GM12878 (cell line): ENCODE data around the gene CDK16. TPM values are rescaled to one million over a fixed set of nuclear protein-coding genes. Genes with fewer than 3 reads are reported as not detected.

Experiments used
- ATAC-seq: fragments of 200-7000 bp; cut with Tn5 transposase; 3 replicates; pipeline ENCODE4 v1.9.1; 2020; ENCODE audit warnings: mild to moderate bottlenecking, moderate library complexity
- Bru-seq: library from RNA; stranded (reverse); fragments of 400-500 nt; gene quantifications from one replicate; lab custom pipeline; 2021; lab: Mats Ljungman, UMichigan
- BruChase-seq, 2 experiments: library from RNA; stranded (reverse); fragments of 400-500 nt; gene quantifications; one replicate each; lab custom pipeline; 2021; lab: Mats Ljungman, UMichigan
- BruUV-seq: library from RNA; stranded (reverse); fragments of 400-500 nt; replicated peaks from 2 replicates; lab custom pipeline; 2021; lab: Mats Ljungman, UMichigan
- CTCF ChIA-PET: fragments of 300-600 bp; sonication (Branson Sonifier 250); formaldehyde crosslinking; extraction: SDS; loops from one replicate; lab custom pipeline; 2021; ENCODE audit warnings: inconsistent platforms; lab: Yijun Ruan, JAX
- POLR2A ChIA-PET: fragments of 350-600 bp; formaldehyde crosslinking; extraction: SDS; loops from one replicate; lab custom pipeline; 2021; ENCODE audit warnings: inconsistent platforms; lab: Charles Lee
- RAD21 ChIA-PET: fragments of 300-600 bp; sonication (Branson Sonifier 250); formaldehyde crosslinking; loops from one replicate; lab custom pipeline; 2023; ENCODE audit warnings: antibody characterized with exemption; ENCODE audit not compliant: unreplicated experiment; lab: Charles Lee
- SMC1A ChIA-PET: fragments of 300-600 bp; sonication (Branson Sonifier 250); formaldehyde crosslinking; loops from one replicate; lab custom pipeline; 2023; ENCODE audit not compliant: unreplicated experiment, uncharacterized antibody; lab: Charles Lee
- DNase-seq: peaks from one replicate; pipeline ENCODE4 v3.0.0-alpha.2; 2011; ENCODE audit warnings: low read depth, low spot score
- FAIRE-seq: peaks from 3 replicates; lab custom pipeline; 2011; peaks lifted over from hg19 to GRCh38; lab: Jason Lieb, UNC
- H2AFZ ChIP-seq: 2 replicates; pipeline ENCODE4 v1.6.0; 2011; ENCODE audit warnings: low read depth, low read length, control low read depth; ENCODE audit not compliant: control insufficient read depth
- H3K27ac ChIP-seq: 2 replicates; pipeline ENCODE4 v1.5.1; 2011; ENCODE audit warnings: control low read depth; ENCODE audit not compliant: control insufficient read depth, insufficient read depth
- H3K27me3 ChIP-seq, 2 experiments: replicated peaks in 1 of 2; 2 replicates each; pipeline versions ENCODE4 v1.6.0 to v1.6.1; 2011; ENCODE audit warnings: low read length in 1 of 2; ENCODE audit not compliant: control insufficient read depth in 2 of 2, insufficient read depth in 2 of 2
- H3K36me3 ChIP-seq, 2 experiments: 2 replicates each; pipeline ENCODE4 v1.5.1; 2011; ENCODE audit warnings: low read length in 1 of 2; ENCODE audit not compliant: control insufficient read depth in 2 of 2, insufficient read depth in 2 of 2
- H3K4me1 ChIP-seq: 2 replicates; pipeline ENCODE4 v1.6.1; 2011; ENCODE audit warnings: mild to moderate bottlenecking, low read length, moderate library complexity, mixed read lengths; ENCODE audit not compliant: control insufficient read depth, insufficient read depth
- H3K4me2 ChIP-seq: 2 replicates; pipeline ENCODE4 v1.6.0; 2011; ENCODE audit warnings: control low read depth; ENCODE audit not compliant: control insufficient read depth, insufficient read depth
- H3K4me3 ChIP-seq: fragments of 200-600 bp; sonication (generic); 2 replicates; pipeline ENCODE4 v1.5.1; 2016
- H3K79me2 ChIP-seq: 2 replicates; pipeline ENCODE4 v1.6.0; 2011; ENCODE audit warnings: low read length; ENCODE audit not compliant: control insufficient read depth, insufficient read depth
- H3K9ac ChIP-seq: 2 replicates; pipeline ENCODE4 v1.8.0; 2011; ENCODE audit warnings: low read length, control low read depth, mixed read lengths; ENCODE audit not compliant: control insufficient read depth, insufficient read depth
- H3K9me3 ChIP-seq: replicated peaks from 3 replicates; pipeline ENCODE4 v1.5.1; 2011; ENCODE audit warnings: mild to moderate bottlenecking, low read length; ENCODE audit not compliant: control insufficient read depth, insufficient read depth
- H4K20me1 ChIP-seq: 2 replicates; pipeline ENCODE4 v1.6.0; 2011; ENCODE audit not compliant: control insufficient read depth, insufficient read depth
- ESRRA ChIP-seq: IDR thresholded peaks from 2 replicates; pipeline ENCODE4 v1.6.1; 2012; ENCODE audit warnings: mild to moderate bottlenecking, low read length, improper control_type of control experiment
- FOXK2 ChIP-seq: fragments of 450-650 bp; IDR thresholded peaks from 2 replicates; pipeline ENCODE4 v1.6.1; 2017; ENCODE audit warnings: mild to moderate bottlenecking, moderate library complexity
- MEF2B ChIP-seq: fragments of 450-650 bp; IDR thresholded peaks from 2 replicates; pipeline ENCODE4 v1.6.1; 2018; ENCODE audit warnings: mild to moderate bottlenecking, moderate library complexity; ENCODE audit not compliant: partially characterized antibody, poor library complexity, severe bottlenecking
- PML ChIP-seq: IDR thresholded peaks from 2 replicates; pipeline ENCODE4 v1.6.1; 2012; ENCODE audit warnings: low read length, inconsistent platforms
- RAD21 ChIP-seq: IDR thresholded peaks from 2 replicates; pipeline ENCODE4 v1.6.1; 2011; ENCODE audit warnings: mild to moderate bottlenecking, low read depth, low read length, moderate library complexity; ENCODE audit not compliant: insufficient read depth
- RELA ChIP-seq: fragments of 450-650 bp; IDR thresholded peaks from 2 replicates; pipeline ENCODE4 v1.8.0; 2014; ENCODE audit warnings: borderline replicate concordance; ENCODE audit not compliant: partially characterized antibody
- STAT3 ChIP-seq: IDR thresholded peaks from 2 replicates; pipeline ENCODE4 v1.6.1; 2011; ENCODE audit warnings: low read depth, low read length, improper control_type of control experiment
- ZBTB40 ChIP-seq: fragments of 450-650 bp; IDR thresholded peaks from 2 replicates; pipeline ENCODE4 v1.6.1; 2016; ENCODE audit warnings: mild to moderate bottlenecking, moderate library complexity, borderline replicate concordance
- ZNF687 ChIP-seq: fragments of 450-650 bp; IDR thresholded peaks from 2 replicates; pipeline ENCODE4 v1.6.1; 2017; ENCODE audit warnings: mild to moderate bottlenecking, moderate library complexity
- WGBS: methylation state at CpG from one replicate; pipeline ENCODE4 v1.1.6; 2016; ENCODE audit warnings: low lambda C conversion rate; ENCODE audit not compliant: insufficient replicate concordance, insufficient coverage; ENCODE audit errors: missing lambda C conversion rate; 5-methylcytosine and 5-hydroxymethylcytosine counted together
- in situ Hi-C: fragments of 300-500 bp; cut with MboI; formaldehyde crosslinking; loops from 9 replicates; pipeline ENCODE4 v1.14.3; 2018; ENCODE audit warnings: mixed read lengths
- intact Hi-C: fragments of 100-400 bp; cut with micrococcal nuclease; formaldehyde crosslinking; loops from one replicate; pipeline ENCODE4 v1.14.2; 2022; ENCODE audit not compliant: unreplicated experiment
- long read RNA-seq, 2 experiments: library from polyadenylated mRNA; unstranded; transcript quantifications; one replicate each; pipeline ENCODE4 v2.0.0, GENCODE V29; 2019 to 2020
- polyA minus RNA-seq, 3 experiments: library from RNA; depleted of rRNA, polyadenylated mRNA; stranded (reverse); fragments of >200 nt; gene quantifications; 2 replicates each; pipeline ENCODE4 v1.2.3, GENCODE V29; 2011
- polyA plus RNA-seq, 11 experiments: library from polyadenylated mRNA; depleted of rRNA in 4 of 11; unstranded in 6 of 11; stranded (reverse) in 5 of 11; fragments of >200 nt; fragmentation: Nextera tagmentation in 4 of 11; fragmentation: Illumina TruSeq in 1 of 11; extraction: Ambion mirVana in 4 of 11; extraction: Trizol in 1 of 11; gene quantifications; 1 replicate in 1 of 11; 2 replicates in 10 of 11; pipeline versions ENCODE4 v1.2.1 to v1.2.3, GENCODE V29; 2011 to 2016; ENCODE audit warnings: inconsistent platforms in 2 of 11, missing spikeins in 2 of 11, low read depth in 1 of 11
- total RNA-seq, 4 experiments: library from RNA; depleted of rRNA in 3 of 4; stranded (reverse); fragments of >200 nt in 3 of 4; fragmentation: Illumina TruSeq in 1 of 4; extraction: Trizol in 1 of 4; gene quantifications; 2 replicates each; pipeline versions ENCODE4 v1.2.1 to v1.2.3, GENCODE V29; 2013 to 2021

CDK16 gene
- total RNA-seq (2013; cell fraction: nucleolus; rRNA removed), result 48.3 and 52.2 TPM in 2 replicates
- total RNA-seq (2014; rRNA removed), result 45.6 and 45.7 TPM in 2 replicates
- total RNA-seq (2014; rRNA removed; fragmentation: Illumina TruSeq; extraction: Trizol), result 32.0 and 32.1 TPM in 2 replicates
- 63.5 and 64.5 TPM in 2 replicates for total RNA-seq (2021)
- 42.8 TPM for polyA plus RNA-seq (2011; ENCODE audit: low read depth)
- polyA plus RNA-seq (2011; rRNA removed), result 36.5 and 75.1 TPM in 2 replicates
- polyA plus RNA-seq (2011; cell fraction: cytosol; rRNA removed), result 92.7 and 112 TPM in 2 replicates
- 278 and 292 TPM in 2 replicates for polyA plus RNA-seq (2011; cell fraction: nucleus; rRNA removed)
- 54.4 and 59.2 TPM in 2 replicates for polyA plus RNA-seq (2012)
- polyA plus RNA-seq (2014; fragmentation: Illumina TruSeq; extraction: Trizol), result 41.4 and 50.7 TPM in 2 replicates
- polyA plus RNA-seq (2014; fragmentation: Nextera tagmentation; extraction: Ambion mirVana), result 1 to 10 TPM; 2.4 to 4.1 TPM
- polyA plus RNA-seq (2014; rRNA removed), result 57.1 and 64.1 TPM in 2 replicates
- polyA plus RNA-seq (2016; fragmentation: Nextera tagmentation; extraction: Ambion mirVana), result 10 to 100 TPM; 43.7 to 52.7 TPM
- polyA minus RNA-seq (2011; rRNA and poly(A)+ RNA removed), result 83.6 and 118 TPM in 2 replicates
- polyA minus RNA-seq (2011; cell fraction: cytosol; rRNA and poly(A)+ RNA removed), result 46.0 and 50.3 TPM in 2 replicates
- polyA minus RNA-seq (2011; cell fraction: nucleus; rRNA and poly(A)+ RNA removed), result 40.9 and 54.2 TPM in 2 replicates
- Bru-seq, nascent RNA, result percentile 88 among the genes with signal in this experiment
- percentile 93 among the genes with signal in this experiment for BruChase-seq, experiment 1, labeled RNA remaining after a 6-hour chase
- BruChase-seq, experiment 2, labeled RNA remaining after a 2-hour chase, result percentile 91 among the genes with signal in this experiment
- long read RNA-seq, experiment 1, transcript CDK16-202 (16 exons, 3,144 nt), result major isoform, 16 of 34 reads
- long read RNA-seq, experiment 1, partial matches to known transcripts, result 2 of 34 reads
- long read RNA-seq, experiment 1, other reads (novel, unspliced or antisense), result 13 of 34 reads
- long read RNA-seq, experiment 2, partial matches to known transcripts, result 1 of 7 reads
- long read RNA-seq, experiment 2, other reads (novel, unspliced or antisense), result 4 of 7 reads

GRCh38 chrX:47218280-47218919, at the start of gene CDK16:
Gene CDK16, plus strand, starts transcription at chrX:47218681. Its CDS starts 4,877 bp downstream, at chrX:47223558.
- peak; percentile 76 for DNase-seq
- peaks cover 41% of the 10 kb centered on the region for H3K79me2 ChIP-seq
- H3K27ac ChIP-seq, result peak within 1 kb of the TSS; percentile 96
- no peak for FAIRE-seq
- CTCF ChIA-PET, result interaction anchor here (1.0 to 1.2 kb wide), 4 partner anchors 14 to 166 kb away, joined by 3 to 6 read pairs (median 5); partner anchors contain the start of genes NDUFB11, RBM10 and USP11
- peak; percentile 73 for ATAC-seq
- peak within 1 kb of the TSS; percentile 75 for H3K4me2 ChIP-seq
- peaks cover 20 to 23% of the 10 kb centered on the region in 2 experiments for H3K36me3 ChIP-seq
- WGBS, result 0% methylated on average over 54 of the region's 61 CpGs
- H3K4me1 ChIP-seq, result peaks cover 8% of the 10 kb centered on the region; the same call in 1 of the 2 replicates
- POLR2A ChIA-PET, result interaction anchor here (0.6 to 3.2 kb wide), 13 partner anchors 10 to 628 kb away, joined by 3 to 29 read pairs (median 3); partner anchors contain the start of genes RBM10 and USP11
- SMC1A ChIA-PET, result interaction anchor here (0.7 to 1.0 kb wide), 8 partner anchors 14 to 416 kb away, joined by 3 to 6 read pairs (median 4); partner anchors contain the start of gene USP11
- intact Hi-C loops, result loop anchor here (2.0 kb wide), 1 partner anchor 26 kb away; the partner anchor contains the start of gene UBA1
- no peaks in the 10 kb centered on the region for H3K27me3 ChIP-seq
- peaks cover 18% of the 10 kb centered on the region for H4K20me1 ChIP-seq
- in situ Hi-C loops, result loop anchor here (10.0 to 25.0 kb wide), 2 partner anchors 426 to 1719 kb away; no protein-coding TSS in a partner anchor
- RAD21 ChIA-PET, result interaction anchor here (0.7 to 1.5 kb wide), 9 partner anchors 14 to 305 kb away, joined by 3 to 9 read pairs (median 6); partner anchors contain the start of genes NDUFB11, RBM10 and USP11
- no TSS peak for BruUV-seq
- H3K9me3 ChIP-seq, result no peaks in the 10 kb centered on the region
- peak within 1 kb of the TSS; percentile 88 for H3K9ac ChIP-seq
- H2AFZ ChIP-seq, result peak within 1 kb of the TSS; percentile 96
- peak within 1 kb of the TSS; percentile 88 for H3K4me3 ChIP-seq
- TF ChIP-seq ZNF687 (no peak), RELA (peak; percentile 89), RAD21 (no peak), PML (peak; percentile 81), FOXK2 (peak; percentile 99), ESRRA (no peak), ZBTB40 (no peak; the same call in 1 of the 2 replicates), STAT3 (no peak), MEF2B (peak; percentile 54)
